ENCODE measurements around the gene TSHZ2. TPM values are rescaled to one million over a fixed set of nuclear protein-coding genes. Genes with fewer than 3 reads are reported as not detected.
"Not testable (repeated sequence)": the region's sequence is repeated elsewhere in the genome, so short reads cannot be mapped to it uniquely, and the experiment has no call there.

The TSHZ2 gene
- total RNA-seq, 1 donor from 2014 or later = 4.9 TPM

GRCh38 chr20:53355790-53356189 lies 383.6 kb downstream of the TSHZ2 start:
- DNase-seq (no peak), ATAC-seq (ENCODE audit: poor library complexity) (no peak)
- intact Hi-C loops (cut with DNase I) = no loop called here

- ATAC-seq (ENCODE audit: poor library complexity) = no peak
- no peak for DNase-seq
- intact Hi-C loops (cut with DNase I) = no loop called here
Observed at GRCh38 chr20:53359425-53359824, 387.3 kb downstream of the TSHZ2 start.

- ATAC-seq (ENCODE audit: poor library complexity) (no peak), DNase-seq (no peak)
- intact Hi-C loops (cut with DNase I) = no loop called here
Observed at GRCh38 chr20:53360852-53361251, 388.7 kb downstream of the TSHZ2 start.

- DNase-seq (no peak), ATAC-seq (ENCODE audit: poor library complexity) (no peak)
- intact Hi-C loops (cut with DNase I) = no loop called here
Observed at GRCh38 chr20:53362736-53363135, 390.6 kb downstream of the TSHZ2 start.

- intact Hi-C loops (cut with DNase I) = no loop called here
- no peak for ATAC-seq (ENCODE audit: poor library complexity)
Observed at GRCh38 chr20:53364646-53365045, 392.5 kb downstream of the TSHZ2 start.

GRCh38 chr20:53365076-53365475 lies 392.9 kb downstream of the TSHZ2 start:
- intact Hi-C loops (cut with DNase I) = no loop called here

More at GRCh38 chr20:53364646-53365045, 392.5 kb downstream of the TSHZ2 start:
- no peak for DNase-seq

GRCh38 chr20:53365539-53366075 lies 393.4 kb downstream of the TSHZ2 start:
- intact Hi-C loops (cut with DNase I) = no loop called here
- DNase-seq (no peak), ATAC-seq (ENCODE audit: poor library complexity) (no peak)

More at GRCh38 chr20:53365076-53365475, 392.9 kb downstream of the TSHZ2 start:
- ATAC-seq (ENCODE audit: poor library complexity) = no peak
- DNase-seq = no peak

GRCh38 chr20:53366928-53367327 lies 394.8 kb downstream of the TSHZ2 start:
- ATAC-seq (ENCODE audit: poor library complexity); DNase-seq; intact Hi-C loops (cut with DNase I): not testable (repeated sequence)

GRCh38 chr20:53369871-53370270 lies 397.7 kb downstream of the TSHZ2 start:
- no peak for DNase-seq
- ATAC-seq (ENCODE audit: poor library complexity) = no peak
- intact Hi-C loops (cut with DNase I) = no loop called here

- intact Hi-C loops (cut with DNase I) = no loop called here
- no peak for ATAC-seq (ENCODE audit: poor library complexity)
- no peak for DNase-seq
Observed at GRCh38 chr20:53370345-53370961, 398.3 kb downstream of the TSHZ2 start.

GRCh38 chr20:53371216-53371615 lies 399.1 kb downstream of the TSHZ2 start:
- ATAC-seq (ENCODE audit: poor library complexity) = no peak
- DNase-seq = no peak
- intact Hi-C loops (cut with DNase I) = no loop called here

GRCh38 chr20:53376021-53376420 lies 403.9 kb downstream of the TSHZ2 start:
- no peak for ATAC-seq (ENCODE audit: poor library complexity)

GRCh38 chr20:53379014-53379832 lies 407.1 kb downstream of the TSHZ2 start:
- DNase-seq (no peak), ATAC-seq (ENCODE audit: poor library complexity) (no peak)
- intact Hi-C loops (cut with DNase I) = no loop called here

More at GRCh38 chr20:53376021-53376420, 403.9 kb downstream of the TSHZ2 start:
- DNase-seq = no peak
- intact Hi-C loops (cut with DNase I) = no loop called here

- DNase-seq (no peak), ATAC-seq (ENCODE audit: poor library complexity) (no peak)
- intact Hi-C loops (cut with DNase I) = no loop called here
Observed at GRCh38 chr20:53379833-53380120, 407.6 kb downstream of the TSHZ2 start.

- intact Hi-C loops (cut with DNase I) = no loop called here
- no peak for DNase-seq
- no peak for ATAC-seq (ENCODE audit: poor library complexity)
Observed at GRCh38 chr20:53381568-53382262, 409.6 kb downstream of the TSHZ2 start.

GRCh38 chr20:53382263-53382844 lies 410.2 kb downstream of the TSHZ2 start:
- ATAC-seq (ENCODE audit: poor library complexity) = peak; percentile 15
- intact Hi-C loops (cut with DNase I) = no loop called here
- DNase-seq = no peak

- DNase-seq (no peak), ATAC-seq (ENCODE audit: poor library complexity) (no peak)
- intact Hi-C loops (cut with DNase I) = no loop called here
Observed at GRCh38 chr20:53383916-53384315, 411.8 kb downstream of the TSHZ2 start.

GRCh38 chr20:53384392-53384791 lies 412.2 kb downstream of the TSHZ2 start:
- DNase-seq (no peak), ATAC-seq (ENCODE audit: poor library complexity) (no peak)
- intact Hi-C loops (cut with DNase I) = no loop called here

All from Right ventricle myocardium superior (tissue), 1 donor.